ENCODE results near the gene DNASE1L1. TPM values are rescaled to one million over a fixed set of nuclear protein-coding genes. Genes with fewer than 3 reads are reported as not detected.
A peak's percentile ranks its signal among the peaks of the same experiment; 100 is the strongest.

The DNASE1L1 gene
- total and polyA plus RNA-seq, 2 of the 13 experiments (the other 11 are each of a cell fraction or from before 2014, with no cell fraction given) = 4.7 to 12.3 TPM

DNA sequence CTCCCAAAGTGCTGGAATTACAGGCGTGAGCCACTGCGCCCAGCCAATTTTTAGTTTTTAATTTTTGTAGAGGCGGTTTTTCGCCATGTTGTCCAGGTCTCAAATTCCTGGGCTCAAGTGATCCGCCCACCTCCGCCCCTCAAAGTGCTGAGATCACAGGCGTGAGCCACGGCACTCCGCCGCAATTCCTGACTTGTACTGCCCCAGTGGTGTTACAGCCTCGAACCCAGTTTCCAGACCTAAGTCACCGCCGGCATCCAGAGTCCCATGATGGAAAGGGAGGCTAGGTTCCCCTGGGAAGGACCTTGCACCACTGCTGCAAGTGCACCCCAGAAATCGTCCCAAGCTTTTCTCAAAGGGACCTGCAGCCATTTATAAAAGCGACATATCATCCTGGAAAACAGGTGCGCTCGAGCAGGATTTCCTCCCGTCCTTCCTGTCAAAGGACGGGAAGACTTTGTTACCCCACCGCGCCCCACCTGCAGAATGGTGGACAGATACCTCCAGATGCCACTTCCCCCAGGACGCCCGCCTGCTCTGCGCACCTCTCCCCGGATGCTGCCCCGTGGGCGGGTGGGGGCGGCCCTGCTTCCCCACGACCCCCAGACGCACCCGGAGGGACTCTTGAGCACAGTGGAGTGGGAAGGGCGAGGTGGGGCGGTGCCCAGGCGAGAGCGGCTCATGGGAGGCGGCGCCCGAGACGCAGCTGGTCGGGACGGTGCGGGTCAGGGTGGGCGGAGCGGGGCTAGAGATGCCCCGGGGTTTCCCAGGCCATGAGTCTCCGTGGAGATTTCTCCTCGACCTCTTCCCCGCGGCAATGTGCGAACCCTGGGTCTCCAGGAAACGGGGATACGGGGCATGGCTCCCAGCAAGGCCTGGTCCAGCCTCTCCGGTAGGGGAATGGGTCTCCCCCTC, 11.8 kb downstream of the DNASE1L1 start (continued):
- no peak for TF ChIP-seq ZBED4 (CRISPR knock-in tag; IDR thresholded peaks at IDR 0.05; ENCODE audit: borderline replicate concordance)
- TF ChIP-seq MED13 (CRISPR knock-in tag; IDR thresholded peaks at IDR 0.05) = 0 out of 2 replicates have a peak, but pooled peaks have one; percentile 2
- TF ChIP-seq DNMT1 (CRISPR knock-in tag; IDR thresholded peaks at IDR 0.05) = no peak
- 0 out of 2 replicates have a peak, but pooled peaks have one; percentile 6 for TF ChIP-seq ZC3H13 (CRISPR knock-in tag; IDR thresholded peaks at IDR 0.05)
- 0 out of 2 replicates have a peak, but pooled peaks have one; percentile 6 for TF ChIP-seq ZNF101 (CRISPR knock-in tag; IDR thresholded peaks at IDR 0.05; ENCODE audit: borderline replicate concordance, low read depth)
- TF ChIP-seq MBD4 (IDR thresholded peaks at IDR 0.05; ENCODE audit: borderline replicate concordance, low read length) = no peak
- peak; percentile 47 for TF ChIP-seq SAP130 (CRISPR knock-in tag; IDR thresholded peaks at IDR 0.05; ENCODE audit: low read depth)
- peak; percentile 8; the same call in 1 of the 2 replicates for TF ChIP-seq POLR2G (IDR thresholded peaks at IDR 0.05; ENCODE audit: low read depth, low read length)
- TF ChIP-seq ZNF605 (CRISPR knock-in tag; IDR thresholded peaks at IDR 0.05) = no peak
- TF ChIP-seq SRY (CRISPR knock-in tag; IDR thresholded peaks at IDR 0.05) = peak; percentile 32; the same call in 1 of the 2 replicates
- no peak for TF ChIP-seq GPBP1L1 (CRISPR knock-in tag; IDR thresholded peaks at IDR 0.05)
- TF ChIP-seq ISL2 (CRISPR knock-in tag; IDR thresholded peaks at IDR 0.05) = 0 out of 2 replicates have a peak, but pooled peaks have one; percentile 0
- peak; percentile 60; the same call in 1 of the 2 replicates for TF ChIP-seq ZC3H4 (CRISPR knock-in tag; IDR thresholded peaks at IDR 0.05; ENCODE audit: borderline replicate concordance)
- no peak for TF ChIP-seq ZFP36 (IDR thresholded peaks at IDR 0.05; ENCODE audit: borderline replicate concordance, low read depth, low read length, partially characterized antibody)
- TF ChIP-seq ZBTB7B (CRISPR knock-in tag; IDR thresholded peaks at IDR 0.05) = peak; percentile 60
- peak; percentile 16; the same call in 1 of the 2 replicates for TF ChIP-seq SIN3A (IDR thresholded peaks at IDR 0.05; ENCODE audit: borderline replicate concordance, low read depth, low read length)
- TF ChIP-seq, protein P1, sequence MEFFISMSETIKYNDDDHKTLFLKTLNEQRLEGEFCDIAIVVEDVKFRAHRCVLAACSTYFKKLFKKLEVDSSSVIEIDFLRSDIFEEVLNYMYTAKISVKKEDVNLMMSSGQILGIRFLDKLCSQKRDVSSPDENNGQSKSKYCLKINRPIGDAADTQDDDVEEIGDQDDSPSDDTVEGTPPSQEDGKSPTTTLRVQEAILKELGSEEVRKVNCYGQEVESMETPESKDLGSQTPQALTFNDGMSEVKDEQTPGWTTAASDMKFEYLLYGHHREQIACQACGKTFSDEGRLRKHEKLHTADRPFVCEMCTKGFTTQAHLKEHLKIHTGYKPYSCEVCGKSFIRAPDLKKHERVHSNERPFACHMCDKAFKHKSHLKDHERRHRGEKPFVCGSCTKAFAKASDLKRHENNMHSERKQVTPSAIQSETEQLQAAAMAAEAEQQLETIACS (CRISPR knock-in tag; IDR thresholded peaks at IDR 0.05) = 0 out of 2 replicates have a peak, but pooled peaks have one; percentile 19
- peak; percentile 6; the same call in 1 of the 2 replicates for TF ChIP-seq POLR2AphosphoS5 (IDR thresholded peaks at IDR 0.05; ENCODE audit: low read depth, low read length)
- peak; percentile 49 for TF ChIP-seq KDM2A (CRISPR knock-in tag; IDR thresholded peaks at IDR 0.05; ENCODE audit: borderline replicate concordance, low read depth)
- TF ChIP-seq SP5 (CRISPR knock-in tag; IDR thresholded peaks at IDR 0.05; ENCODE audit: borderline replicate concordance, low read depth) = peak; percentile 55; the same call in 1 of the 2 replicates
- TF ChIP-seq ZNF138 (CRISPR knock-in tag; IDR thresholded peaks at IDR 0.05; ENCODE audit: low read depth) = peak; percentile 13; the same call in 1 of the 2 replicates
- 0 out of 2 replicates have a peak, but pooled peaks have one; percentile 32 for TF ChIP-seq ZSCAN21 (CRISPR knock-in tag; IDR thresholded peaks at IDR 0.05; ENCODE audit: borderline replicate concordance)

Data from HepG2 (cell line).